ENCODE data around the gene RND2.
A peak's percentile ranks its signal among the peaks of the same experiment; 100 is the strongest.

Gene RND2

GRCh38 chr17:43006639-43007551, 18.1 kb upstream of the RND2 start, which contains the start of gene IFI35:
IFI35 (plus strand) TSS chr17:43006784; CDS start chr17:43006948, 164 bp downstream.
- peak; percentile 89 for DNase-seq

GRCh38 chr17:43010667-43011308, 14.2 kb upstream of the RND2 start:
- DNase-seq: no peak

GRCh38 chr17:43011728-43012472, 13.1 kb upstream of the RND2 start:
- no peak for DNase-seq

- no peak for DNase-seq
These were observed 11.7 kb upstream of the RND2 start for GRCh38 chr17:43013296-43013695.

- DNase-seq: no peak
These were observed 10.9 kb upstream of the RND2 start for GRCh38 chr17:43014020-43014648.

GRCh38 chr17:43014649-43015542, 10.1 kb upstream of the RND2 start:
- DNase-seq: no peak

- DNase-seq: no peak
These were observed 9.5 kb upstream of the RND2 start for GRCh38 chr17:43015579-43015978.

GRCh38 chr17:43016216-43016615, 8.8 kb upstream of the RND2 start:
- no peak for DNase-seq

- DNase-seq: no peak
These were observed 6.8 kb upstream of the RND2 start for GRCh38 chr17:43018008-43018853.

- DNase-seq: no peak
These were observed 6.1 kb upstream of the RND2 start for GRCh38 chr17:43018932-43019331.

- no peak for DNase-seq
These were observed 5.6 kb upstream of the RND2 start for GRCh38 chr17:43019418-43019817.

- peak; percentile 50 for DNase-seq
These were observed 4.9 kb upstream of the RND2 start for GRCh38 chr17:43020030-43020621.

- peak; percentile 78 for DNase-seq
These were observed 4.0 kb upstream of the RND2 start for GRCh38 chr17:43020789-43021740.

GRCh38 chr17:43021741-43022512, 3.1 kb upstream of the RND2 start, which contains the start of gene VAT1:
VAT1 (minus strand) TSS chr17:43022385; CDS start chr17:43022322, 63 bp downstream.
- DNase-seq: peak; percentile 88

GRCh38 chr17:43025290-43025657, 243 bp downstream of the RND2 start:
- no peak for DNase-seq

GRCh38 chr17:43025766-43026537, 921 bp downstream of the RND2 start:
- no peak for DNase-seq

GRCh38 chr17:43026595-43026994, 1.6 kb downstream of the RND2 start:
- no peak for DNase-seq
